Measurements from ENCODE around the gene EPHA4.

- no peak for TF ChIP-seq CTCF (IDR thresholded peaks at IDR 0.05)
- no peak for TF ChIP-seq POLR2A (IDR thresholded peaks at IDR 0.05)
These were observed 14.0 kb downstream of the EPHA4 start for GRCh38 chr2:221558107-221558506.
